ENCODE measurements around the gene DET1.

DNA sequence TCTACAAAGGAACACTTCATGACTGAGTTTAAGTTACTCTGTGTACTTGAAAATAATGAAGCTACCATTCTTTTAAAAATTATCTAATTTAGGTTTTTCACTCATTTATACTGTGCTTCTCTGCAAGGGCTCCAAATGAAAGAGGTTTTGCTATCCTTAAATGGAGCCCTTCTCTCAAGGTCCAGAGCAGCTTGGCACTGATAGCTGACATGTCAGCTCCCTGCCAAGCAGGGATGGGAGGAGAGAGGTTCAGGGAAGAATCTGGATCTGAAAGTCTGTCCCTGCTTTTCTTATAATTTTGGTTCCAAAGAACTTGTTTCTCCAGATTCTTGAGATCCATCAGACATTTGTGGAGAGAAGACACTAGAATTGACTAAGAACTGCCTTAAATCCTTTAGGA, 39.9 kb downstream of the DET1 start:
- TF ChIP-seq, protein P1, sequence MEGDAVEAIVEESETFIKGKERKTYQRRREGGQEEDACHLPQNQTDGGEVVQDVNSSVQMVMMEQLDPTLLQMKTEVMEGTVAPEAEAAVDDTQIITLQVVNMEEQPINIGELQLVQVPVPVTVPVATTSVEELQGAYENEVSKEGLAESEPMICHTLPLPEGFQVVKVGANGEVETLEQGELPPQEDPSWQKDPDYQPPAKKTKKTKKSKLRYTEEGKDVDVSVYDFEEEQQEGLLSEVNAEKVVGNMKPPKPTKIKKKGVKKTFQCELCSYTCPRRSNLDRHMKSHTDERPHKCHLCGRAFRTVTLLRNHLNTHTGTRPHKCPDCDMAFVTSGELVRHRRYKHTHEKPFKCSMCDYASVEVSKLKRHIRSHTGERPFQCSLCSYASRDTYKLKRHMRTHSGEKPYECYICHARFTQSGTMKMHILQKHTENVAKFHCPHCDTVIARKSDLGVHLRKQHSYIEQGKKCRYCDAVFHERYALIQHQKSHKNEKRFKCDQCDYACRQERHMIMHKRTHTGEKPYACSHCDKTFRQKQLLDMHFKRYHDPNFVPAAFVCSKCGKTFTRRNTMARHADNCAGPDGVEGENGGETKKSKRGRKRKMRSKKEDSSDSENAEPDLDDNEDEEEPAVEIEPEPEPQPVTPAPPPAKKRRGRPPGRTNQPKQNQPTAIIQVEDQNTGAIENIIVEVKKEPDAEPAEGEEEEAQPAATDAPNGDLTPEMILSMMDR (IDR thresholded peaks at IDR 0.05): no peak
- TF ChIP-seq POLR2A (IDR thresholded peaks at IDR 0.05): no peak

Measured in heart left ventricle (tissue), 13 donors.